H9 (cell line): ENCODE results near the gene CDH13. TPM values are rescaled to one million over a fixed set of nuclear protein-coding genes. Genes with fewer than 3 reads are reported as not detected.

Experiments used
- DNase-seq: peaks from one replicate; pipeline ENCODE4 v3.0.0-alpha.2; 2017
- H2AFZ ChIP-seq: one replicate; pipeline ENCODE4 v1.6.1; 2013; ENCODE audit warnings: mild to moderate bottlenecking, low read length, control low read depth, moderate library complexity
- H2AK5ac ChIP-seq: 2 replicates; pipeline ENCODE4 v1.6.1; 2013; ENCODE audit warnings: low read length, control low read depth, mixed read lengths; ENCODE audit not compliant: insufficient read length
- H2BK120ac ChIP-seq: one replicate; pipeline ENCODE4 v1.6.1; 2013; ENCODE audit warnings: low read depth, mild to moderate bottlenecking, low read length, control low read depth, inconsistent platforms; ENCODE audit not compliant: poor library complexity, severe bottlenecking
- H2BK12ac ChIP-seq: 2 replicates; pipeline ENCODE4 v1.6.1; 2013; ENCODE audit warnings: low read length, control low read depth, mixed read lengths, low read depth; ENCODE audit not compliant: insufficient read length
- H2BK15ac ChIP-seq: 2 replicates; pipeline ENCODE4 v1.6.1; 2013; ENCODE audit warnings: low read depth, low read length, control low read depth
- H2BK20ac ChIP-seq: one replicate; pipeline ENCODE4 v1.6.1; 2013; ENCODE audit warnings: low read depth, mild to moderate bottlenecking, low read length, control low read depth, inconsistent platforms; ENCODE audit not compliant: poor library complexity, severe bottlenecking
- H2BK5ac ChIP-seq: 2 replicates; pipeline ENCODE4 v1.6.1; 2013; ENCODE audit warnings: low read length, control low read depth, mixed read lengths; ENCODE audit not compliant: insufficient read length
- H3K14ac ChIP-seq: 2 replicates; pipeline ENCODE4 v1.6.1; 2013; ENCODE audit warnings: low read length, control low read depth; ENCODE audit not compliant: insufficient read depth
- H3K18ac ChIP-seq: 2 replicates; pipeline ENCODE4 v1.6.1; 2013; ENCODE audit warnings: low read depth, mild to moderate bottlenecking, mixed read lengths, low read length, control low read depth; ENCODE audit not compliant: insufficient read length
- H3K23ac ChIP-seq: 2 replicates; pipeline ENCODE4 v1.6.1; 2013; ENCODE audit warnings: low read length, control low read depth, mixed read lengths, low read depth; ENCODE audit not compliant: insufficient read length
- H3K23me2 ChIP-seq: 2 replicates; pipeline ENCODE4 v1.6.1; 2013; ENCODE audit warnings: low read depth, mild to moderate bottlenecking, mixed read lengths, low read length, control low read depth; ENCODE audit not compliant: insufficient read length, poor library complexity, severe bottlenecking
- H3K27ac ChIP-seq: 2 replicates; pipeline ENCODE4 v1.5.1; 2013; ENCODE audit warnings: low read length, control low read depth, mixed read lengths, low read depth; ENCODE audit not compliant: insufficient read length
- H3K27me3 ChIP-seq: 2 replicates; pipeline ENCODE4 v1.6.1; 2013; ENCODE audit warnings: low read length, control low read depth, inconsistent platforms; ENCODE audit not compliant: insufficient read depth
- H3K4ac ChIP-seq: 2 replicates; pipeline ENCODE4 v1.6.1; 2013; ENCODE audit warnings: low read depth, mild to moderate bottlenecking, control low read depth, inconsistent platforms, low read length, moderate library complexity
- H3K4me1 ChIP-seq: 2 replicates; pipeline ENCODE4 v1.6.1; 2013; ENCODE audit warnings: low read length, control low read depth, inconsistent platforms; ENCODE audit not compliant: insufficient read depth
- H3K4me2 ChIP-seq: 2 replicates; pipeline ENCODE4 v1.6.1; 2013; ENCODE audit warnings: low read length, control low read depth, mixed read lengths; ENCODE audit not compliant: insufficient read length, insufficient read depth
- H3K56ac ChIP-seq: 2 replicates; pipeline ENCODE4 v1.6.1; 2013; ENCODE audit warnings: low read depth, mild to moderate bottlenecking, mixed read lengths, low read length, control low read depth; ENCODE audit not compliant: insufficient read length
- H3K79me1 ChIP-seq: 2 replicates; pipeline ENCODE4 v1.6.1; 2013; ENCODE audit warnings: low read depth, mild to moderate bottlenecking, moderate library complexity, low read length, control low read depth, inconsistent platforms; ENCODE audit not compliant: insufficient read depth, poor library complexity, severe bottlenecking
- H3K79me2 ChIP-seq: 2 replicates; pipeline ENCODE4 v1.6.1; 2013; ENCODE audit warnings: low read length, control low read depth, inconsistent platforms; ENCODE audit not compliant: insufficient read depth
- H3K9ac ChIP-seq: 2 replicates; pipeline ENCODE4 v1.6.1; 2013; ENCODE audit warnings: low read length, control low read depth, mixed read lengths; ENCODE audit not compliant: insufficient read length; ENCODE audit errors: extremely low read depth
- H3K9me3 ChIP-seq: one replicate; pipeline ENCODE4 v1.6.1; 2013; ENCODE audit warnings: low read depth, low read length, inconsistent platforms; ENCODE audit not compliant: control insufficient read depth
- H3T11ph ChIP-seq: one replicate; pipeline ENCODE4 v1.6.1; 2013; ENCODE audit warnings: mild to moderate bottlenecking, low read length, control low read depth, inconsistent platforms
- H4K20me1 ChIP-seq: one replicate; pipeline ENCODE4 v1.6.1; 2013; ENCODE audit not compliant: control insufficient read depth, insufficient read length, insufficient read depth
- H4K5ac ChIP-seq: 2 replicates; pipeline ENCODE4 v1.6.1; 2013; ENCODE audit warnings: low read depth, mild to moderate bottlenecking, mixed read lengths, low read length, control low read depth; ENCODE audit not compliant: insufficient read length
- H4K8ac ChIP-seq: replicated peaks from 2 replicates; pipeline ENCODE4 v1.6.1; 2013; ENCODE audit warnings: low read length, control low read depth, mixed read lengths, low read depth; ENCODE audit not compliant: insufficient read length
- H4K91ac ChIP-seq: 2 replicates; pipeline ENCODE4 v1.6.1; 2013; ENCODE audit warnings: low read depth, mild to moderate bottlenecking, moderate library complexity, mixed read lengths, low read length, control low read depth; ENCODE audit not compliant: insufficient read length
- H3K27ac Mint-ChIP-seq, 3 experiments: 2 replicates in 2 of 3; 3 replicates in 1 of 3; pipeline ENCODE4 v1.8.0; 2020 to 2021; ENCODE audit warnings: mixed read lengths in 3 of 3, mild to moderate bottlenecking in 1 of 3, moderate library complexity in 1 of 3
- H3K27me3 Mint-ChIP-seq: 2 replicates; pipeline ENCODE4 v1.8.0; 2021; ENCODE audit warnings: low read depth, mild to moderate bottlenecking, moderate library complexity, mixed read lengths
- H3K36me3 Mint-ChIP-seq, 3 experiments: 2 replicates in 2 of 3; 3 replicates in 1 of 3; pipeline ENCODE4 v1.8.0; 2020 to 2021; ENCODE audit warnings: low read depth in 3 of 3, mixed read lengths in 3 of 3; ENCODE audit not compliant: insufficient read depth in 1 of 3
- H3K4me1 Mint-ChIP-seq, 2 experiments: 2 replicates each; pipeline ENCODE4 v1.8.0; 2020; ENCODE audit warnings: mixed read lengths in 2 of 2
- H3K4me3 Mint-ChIP-seq, 2 experiments: 2 replicates in 1 of 2; 3 replicates in 1 of 2; pipeline ENCODE4 v1.8.0; 2020 to 2021; ENCODE audit warnings: mild to moderate bottlenecking in 2 of 2, mixed read lengths in 2 of 2, moderate library complexity in 1 of 2
- H3K9me3 Mint-ChIP-seq, 2 experiments: 2 replicates in 1 of 2; 3 replicates in 1 of 2; pipeline ENCODE4 v1.8.0; 2020; ENCODE audit warnings: mild to moderate bottlenecking in 2 of 2, mixed read lengths in 2 of 2, moderate library complexity in 1 of 2
- WGBS: extraction: QIAGEN DNeasy Blood & Tissue Kit; methylation state at CpG from one replicate; pipeline ENCODE4 v1.1.7; 2013; ENCODE audit warnings: missing lambda C conversion rate, low lambda C conversion rate, mixed read lengths; ENCODE audit not compliant: insufficient read length; ENCODE audit errors: extremely low coverage; 5-methylcytosine and 5-hydroxymethylcytosine counted together
- total RNA-seq: library from RNA; stranded (reverse); gene quantifications from 2 replicates; pipeline ENCODE4 v1.2.1, GENCODE V29; 2021
- TF ChIP-seq, protein P1 (sequence below): fragments of 200-600 bp; sonication (generic); conservative IDR thresholded peaks from 3 replicates; pipeline ENCODE4 v1.8.0; 2021; ENCODE audit warnings: antibody characterized with exemption, mild to moderate bottlenecking

The CDH13 gene
- total RNA-seq, 1 experiment from 2014 or later: 1.5 TPM

DNA sequence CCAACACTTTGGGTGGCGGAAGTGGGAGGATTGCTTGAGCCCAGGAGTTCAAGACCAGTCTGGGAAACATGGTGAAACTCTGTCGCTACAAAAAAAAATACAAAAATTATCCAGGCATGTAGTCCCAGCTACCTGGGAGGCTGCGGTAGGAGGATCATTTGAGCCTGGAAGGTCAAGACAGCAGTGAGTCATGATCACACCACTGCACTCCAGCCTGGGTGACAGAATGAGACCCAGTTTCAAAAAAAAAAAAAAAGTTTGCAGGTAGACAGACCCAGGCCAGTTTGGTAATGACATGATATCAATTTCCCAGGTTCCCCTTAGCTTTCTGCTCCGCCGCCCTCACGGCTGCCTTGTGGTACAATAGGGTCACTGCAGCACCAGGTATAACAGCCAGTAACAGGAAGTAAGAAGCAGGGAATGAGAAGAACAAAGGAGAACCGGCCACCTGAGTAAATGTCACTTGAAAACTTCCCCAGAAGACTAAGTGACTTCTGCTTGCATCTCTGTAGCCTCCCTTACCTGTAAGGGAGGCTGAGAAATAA lies 979.8 kb downstream of the CDH13 start:
- no CpG with 5 or more reads among the region's 7 CpGs for WGBS
- H3K23me2 ChIP-seq: no peaks in the 10 kb centered on the region
- H2BK5ac ChIP-seq: no peak overlapping the region
- no peak overlapping the region for H4K8ac ChIP-seq
- H2BK15ac ChIP-seq: no peak overlapping the region
- H3K4me1 Mint-ChIP-seq: peaks cover 37 to 41% of the 10 kb centered on the region in 2 experiments
- no peaks in the 10 kb centered on the region for H3K79me2 ChIP-seq
- H2BK120ac ChIP-seq: no peak overlapping the region
- peaks cover 12% of the 10 kb centered on the region for H3K4me1 ChIP-seq
- peaks cover 0 to 6% (median 0%) of the 10 kb centered on the region in 3 experiments; a peak in 2 of 7 replicates for H3K36me3 Mint-ChIP-seq
- H3K4me3 Mint-ChIP-seq: no peak overlapping the region
- no peaks in the 10 kb centered on the region for H3K9me3 ChIP-seq
- H3K9me3 Mint-ChIP-seq: peaks cover 4 to 5% of the 10 kb centered on the region in 2 experiments; a peak in 4 of 5 replicates
- H3K79me1 ChIP-seq: no peaks in the 10 kb centered on the region
- no peak overlapping the region for H3K27ac ChIP-seq
- H3K4me2 ChIP-seq: no peak overlapping the region
- no peak overlapping the region for H3K18ac ChIP-seq
- no peak overlapping the region for H3T11ph ChIP-seq
- DNase-seq: peak; percentile 50
- H2BK12ac ChIP-seq: no peak overlapping the region
- no peak overlapping the region for H4K91ac ChIP-seq
- 0 out of 7 replicates have a peak overlapping the region, but pooled peaks of 1 of the 3 experiments have one; percentile 61 for H3K27ac Mint-ChIP-seq
- no peaks in the 10 kb centered on the region for H3K27me3 ChIP-seq
- H3K56ac ChIP-seq: no peak overlapping the region
- H4K5ac ChIP-seq: no peak overlapping the region
- H2AFZ ChIP-seq: no peak overlapping the region
- H2BK20ac ChIP-seq: no peak overlapping the region
- TF ChIP-seq, protein P1, sequence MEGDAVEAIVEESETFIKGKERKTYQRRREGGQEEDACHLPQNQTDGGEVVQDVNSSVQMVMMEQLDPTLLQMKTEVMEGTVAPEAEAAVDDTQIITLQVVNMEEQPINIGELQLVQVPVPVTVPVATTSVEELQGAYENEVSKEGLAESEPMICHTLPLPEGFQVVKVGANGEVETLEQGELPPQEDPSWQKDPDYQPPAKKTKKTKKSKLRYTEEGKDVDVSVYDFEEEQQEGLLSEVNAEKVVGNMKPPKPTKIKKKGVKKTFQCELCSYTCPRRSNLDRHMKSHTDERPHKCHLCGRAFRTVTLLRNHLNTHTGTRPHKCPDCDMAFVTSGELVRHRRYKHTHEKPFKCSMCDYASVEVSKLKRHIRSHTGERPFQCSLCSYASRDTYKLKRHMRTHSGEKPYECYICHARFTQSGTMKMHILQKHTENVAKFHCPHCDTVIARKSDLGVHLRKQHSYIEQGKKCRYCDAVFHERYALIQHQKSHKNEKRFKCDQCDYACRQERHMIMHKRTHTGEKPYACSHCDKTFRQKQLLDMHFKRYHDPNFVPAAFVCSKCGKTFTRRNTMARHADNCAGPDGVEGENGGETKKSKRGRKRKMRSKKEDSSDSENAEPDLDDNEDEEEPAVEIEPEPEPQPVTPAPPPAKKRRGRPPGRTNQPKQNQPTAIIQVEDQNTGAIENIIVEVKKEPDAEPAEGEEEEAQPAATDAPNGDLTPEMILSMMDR: peak; percentile 55
- no peak overlapping the region for H3K23ac ChIP-seq
- no peak overlapping the region for H3K14ac ChIP-seq
- H3K9ac ChIP-seq: no peak overlapping the region
- no peak overlapping the region for H2AK5ac ChIP-seq
- H3K27me3 Mint-ChIP-seq: peaks cover 2% of the 10 kb centered on the region
- H4K20me1 ChIP-seq: no peaks in the 10 kb centered on the region
- no peak overlapping the region for H3K4ac ChIP-seq
